Keratinocyte (primary cell): ENCODE results near the gene GFOD2. TPM values are rescaled to one million over a fixed set of nuclear protein-coding genes. Genes with fewer than 3 reads are reported as not detected.

Experiments used
- DNase-seq: peaks from one replicate; pipeline ENCODE4 v3.0.0-alpha.2; 2011; ENCODE audit warnings: low read depth, missing footprints, low spot score
- FAIRE-seq: peaks from 2 replicates; lab custom pipeline; 2011; peaks lifted over from hg19 to GRCh38; lab: Jason Lieb, UNC
- H2AFZ ChIP-seq: 2 replicates; pipeline ENCODE4 v1.6.0; 2012; ENCODE audit warnings: low read length, control low read depth, inconsistent platforms; ENCODE audit not compliant: control insufficient read depth
- H3K27ac ChIP-seq: 2 replicates; pipeline ENCODE4 v1.5.1; 2011; ENCODE audit warnings: low read length; ENCODE audit not compliant: control insufficient read depth, insufficient read depth
- H3K27me3 ChIP-seq: 3 replicates; pipeline ENCODE4 v1.6.0; 2011; ENCODE audit warnings: low read length; ENCODE audit not compliant: control insufficient read depth, insufficient read depth; ENCODE audit errors: extremely low read depth
- H3K36me3 ChIP-seq, 2 experiments: 2 replicates in 1 of 2; 3 replicates in 1 of 2; pipeline ENCODE4 v1.5.1; 2011; ENCODE audit warnings: low read length in 2 of 2, mild to moderate bottlenecking in 1 of 2; ENCODE audit not compliant: control insufficient read depth in 2 of 2, insufficient read depth in 2 of 2; ENCODE audit errors: extremely low read depth in 1 of 2
- H3K4me1 ChIP-seq: 3 replicates; pipeline ENCODE4 v1.5.1; 2011; ENCODE audit warnings: low read length; ENCODE audit not compliant: control insufficient read depth, insufficient read depth; ENCODE audit errors: extremely low read depth
- H3K4me2 ChIP-seq: 3 replicates; pipeline ENCODE4 v1.6.0; 2011; ENCODE audit warnings: low read depth, low read length; ENCODE audit not compliant: control insufficient read depth, insufficient read depth; ENCODE audit errors: extremely low read depth
- H3K4me3 ChIP-seq, 3 experiments: fragments of 200-600 bp in 1 of 3; sonication (generic) in 1 of 3; 2 replicates in 2 of 3; 3 replicates in 1 of 3; pipeline ENCODE4 v1.5.1; 2011 to 2016; ENCODE audit warnings: low read length in 3 of 3, mild to moderate bottlenecking in 3 of 3, control low read depth in 2 of 3, inconsistent platforms in 1 of 3, low read depth in 1 of 3, mixed read lengths in 1 of 3, mixed run types in 1 of 3, moderate library complexity in 1 of 3; ENCODE audit not compliant: control insufficient read depth in 2 of 3, insufficient read depth in 2 of 3; ENCODE audit errors: extremely low read depth in 1 of 3
- H3K79me2 ChIP-seq: 2 replicates; pipeline ENCODE4 v1.6.0; 2012; ENCODE audit warnings: low read length; ENCODE audit not compliant: control insufficient read depth, insufficient read depth
- H3K9ac ChIP-seq: 3 replicates; pipeline ENCODE4 v1.6.0; 2011; ENCODE audit warnings: low read length; ENCODE audit not compliant: control insufficient read depth, insufficient read depth; ENCODE audit errors: extremely low read depth
- H3K9me1 ChIP-seq: 3 replicates; pipeline ENCODE4 v1.6.0; 2011; ENCODE audit warnings: low read length; ENCODE audit not compliant: control insufficient read depth, insufficient read depth; ENCODE audit errors: extremely low read depth
- H3K9me3 ChIP-seq: 2 replicates; pipeline ENCODE4 v1.5.1; 2012; ENCODE audit warnings: low read depth, low read length; ENCODE audit not compliant: control insufficient read depth
- H4K20me1 ChIP-seq: 3 replicates; pipeline ENCODE4 v1.6.0; 2011; ENCODE audit warnings: low read length; ENCODE audit not compliant: control insufficient read depth, insufficient read depth; ENCODE audit errors: extremely low read depth
- EZH2 ChIP-seq: IDR thresholded peaks from one replicate; pipeline ENCODE4 v1.6.1; 2012; ENCODE audit warnings: inconsistent platforms, mild to moderate bottlenecking, low read length, moderate library complexity
- dilution Hi-C: fragments of 300-500 bp; cut with MboI; formaldehyde crosslinking; loops from one replicate; pipeline ENCODE4 v1.7.0; 2020; ENCODE audit warnings: low sequenced_read_pairs; ENCODE audit not compliant: extremely low pct_ligation_motif_present
- polyA plus RNA-seq, 5 experiments: library from polyadenylated mRNA; depleted of rRNA in 3 of 5; stranded (reverse) in 3 of 5; stranded (forward) in 1 of 5; unstranded in 1 of 5; fragments of >200 nt; gene quantifications; 1 replicate in 1 of 5; 2 replicates in 3 of 5; 3 replicates in 1 of 5; pipeline versions ENCODE4 v1.2.1 to v1.2.3, GENCODE V29; 2011 to 2012; ENCODE audit warnings: missing spikeins in 2 of 5, low read depth in 1 of 5, low replicate concordance in 1 of 5
- TF ChIP-seq, protein P1 (sequence below), 3 experiments: IDR thresholded peaks in 1 of 3; conservative IDR thresholded peaks in 1 of 3; optimal IDR thresholded peaks in 1 of 3; 2 replicates in 2 of 3; 3 replicates in 1 of 3; pipeline versions ENCODE3 to v1.5.1; 2011; ENCODE audit warnings: low read length in 3 of 3, mild to moderate bottlenecking in 3 of 3, moderate library complexity in 2 of 3, control low read depth in 1 of 3, inconsistent platforms in 1 of 3; ENCODE audit not compliant: insufficient read depth in 2 of 3; ENCODE audit errors: extremely low read depth in 1 of 3

The GFOD2 gene
- polyA plus RNA-seq, 1 donor (not counting 4 experiments of a cell fraction or from before 2014, with no cell fraction given): 13.2 TPM

DNA sequence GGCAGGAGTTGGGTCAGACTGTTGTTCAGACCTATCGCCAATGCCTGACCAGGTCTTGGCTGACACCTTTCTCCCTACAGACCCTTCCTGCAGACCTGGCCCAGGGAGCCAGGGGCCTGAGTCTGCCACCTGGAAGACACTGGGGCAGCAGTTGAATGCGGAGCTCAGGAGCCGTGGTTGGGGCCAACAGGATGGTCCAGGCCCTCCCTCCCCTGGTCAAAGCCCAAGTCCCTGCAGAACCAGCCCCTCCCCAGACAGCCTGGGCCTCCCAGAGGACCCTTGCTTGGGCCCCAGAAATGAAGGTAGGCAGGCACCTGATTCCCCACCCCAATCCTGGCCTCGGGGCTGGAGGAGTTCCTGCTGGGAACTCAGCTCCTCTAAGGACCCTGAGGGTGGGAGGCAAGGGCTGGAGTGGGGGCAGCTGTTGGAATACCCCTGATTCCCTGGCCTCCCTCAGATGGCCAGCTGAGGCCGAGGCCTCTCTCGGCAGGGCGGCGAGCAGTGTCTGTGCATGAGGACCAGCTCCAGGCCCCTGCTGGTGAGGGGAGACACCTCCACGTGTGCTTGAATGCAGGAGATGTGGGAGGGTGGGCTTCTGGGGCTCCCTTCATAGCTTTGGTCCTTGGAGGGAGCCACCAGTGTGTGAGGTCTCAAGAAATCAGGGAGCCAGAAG lies 62.6 kb downstream of the GFOD2 start:
- no peak for TF ChIP-seq EZH2
- TF ChIP-seq, protein P1, sequence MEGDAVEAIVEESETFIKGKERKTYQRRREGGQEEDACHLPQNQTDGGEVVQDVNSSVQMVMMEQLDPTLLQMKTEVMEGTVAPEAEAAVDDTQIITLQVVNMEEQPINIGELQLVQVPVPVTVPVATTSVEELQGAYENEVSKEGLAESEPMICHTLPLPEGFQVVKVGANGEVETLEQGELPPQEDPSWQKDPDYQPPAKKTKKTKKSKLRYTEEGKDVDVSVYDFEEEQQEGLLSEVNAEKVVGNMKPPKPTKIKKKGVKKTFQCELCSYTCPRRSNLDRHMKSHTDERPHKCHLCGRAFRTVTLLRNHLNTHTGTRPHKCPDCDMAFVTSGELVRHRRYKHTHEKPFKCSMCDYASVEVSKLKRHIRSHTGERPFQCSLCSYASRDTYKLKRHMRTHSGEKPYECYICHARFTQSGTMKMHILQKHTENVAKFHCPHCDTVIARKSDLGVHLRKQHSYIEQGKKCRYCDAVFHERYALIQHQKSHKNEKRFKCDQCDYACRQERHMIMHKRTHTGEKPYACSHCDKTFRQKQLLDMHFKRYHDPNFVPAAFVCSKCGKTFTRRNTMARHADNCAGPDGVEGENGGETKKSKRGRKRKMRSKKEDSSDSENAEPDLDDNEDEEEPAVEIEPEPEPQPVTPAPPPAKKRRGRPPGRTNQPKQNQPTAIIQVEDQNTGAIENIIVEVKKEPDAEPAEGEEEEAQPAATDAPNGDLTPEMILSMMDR (optimal IDR thresholded peaks at IDR 0.05 in 1 of 3, IDR thresholded peaks at IDR 0.05 in 1 of 3, conservative IDR thresholded peaks at IDR 0.05 in 1 of 3; ENCODE audit: extremely low read depth in 1 of 3, insufficient read depth in 2 of 3, low read length in 3 of 3): no peak
- peaks cover 36% of the 10 kb centered on the region for H3K27me3 ChIP-seq
- DNase-seq: no peak
- H3K36me3 ChIP-seq: peaks cover 0 to 4% of the 10 kb centered on the region in 2 experiments
- H3K4me3 ChIP-seq: no peak overlapping the region
- no peak overlapping the region for H3K27ac ChIP-seq
- dilution Hi-C loops: no loop called here
- no peaks in the 10 kb centered on the region for H3K9me3 ChIP-seq
- no peak overlapping the region for H3K4me2 ChIP-seq
- no peak overlapping the region for H3K9ac ChIP-seq
- FAIRE-seq: no peak
- H3K4me1 ChIP-seq: peaks cover 9% of the 10 kb centered on the region
- no peak overlapping the region for H2AFZ ChIP-seq
- peaks cover 12% of the 10 kb centered on the region for H3K79me2 ChIP-seq
- H3K9me1 ChIP-seq: no peaks in the 10 kb centered on the region
- H4K20me1 ChIP-seq: no peaks in the 10 kb centered on the region

DNA sequence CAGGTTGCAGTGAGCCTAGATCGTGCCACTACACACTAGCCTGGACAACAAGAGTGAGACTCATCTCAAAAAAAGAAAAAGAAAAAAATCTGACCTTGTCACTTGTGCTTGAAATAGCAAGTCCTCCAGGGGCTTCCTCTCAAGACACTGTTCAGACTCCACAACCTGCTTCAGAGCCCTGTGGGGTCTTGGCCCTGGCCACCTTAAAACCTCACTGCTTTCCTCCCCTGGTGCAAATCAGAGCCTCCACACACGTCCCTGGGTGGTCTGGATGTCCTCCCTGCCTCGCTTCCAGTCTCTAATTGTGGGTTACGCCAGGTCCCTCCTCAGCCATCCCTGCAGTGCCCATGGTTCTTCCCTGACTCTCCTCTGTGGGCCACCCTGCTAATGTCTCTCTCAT lies 63.8 kb downstream of the GFOD2 start:
- H3K9me3 ChIP-seq: no peaks in the 10 kb centered on the region
- H3K27me3 ChIP-seq: peaks cover 47% of the 10 kb centered on the region
- H2AFZ ChIP-seq: no peak overlapping the region
- TF ChIP-seq, protein P1 (optimal IDR thresholded peaks at IDR 0.05 in 1 of 3, IDR thresholded peaks at IDR 0.05 in 1 of 3, conservative IDR thresholded peaks at IDR 0.05 in 1 of 3; ENCODE audit: extremely low read depth in 1 of 3, insufficient read depth in 2 of 3, low read length in 3 of 3): no peak
- no peak for TF ChIP-seq EZH2
- H3K27ac ChIP-seq: no peak overlapping the region
- peaks cover 0 to 4% of the 10 kb centered on the region in 2 experiments for H3K36me3 ChIP-seq
- FAIRE-seq: no peak
- peaks cover 2% of the 10 kb centered on the region for H4K20me1 ChIP-seq
- dilution Hi-C loops: no loop called here
- peaks cover 6% of the 10 kb centered on the region for H3K4me1 ChIP-seq
- no peak for DNase-seq
- H3K9me1 ChIP-seq: no peaks in the 10 kb centered on the region
- H3K79me2 ChIP-seq: peaks cover 12% of the 10 kb centered on the region
- no peak overlapping the region for H3K4me3 ChIP-seq
- H3K9ac ChIP-seq: no peak overlapping the region
- no peak overlapping the region for H3K4me2 ChIP-seq
